ENCODE measurements around the gene USP15.

Gene USP15

DNA sequence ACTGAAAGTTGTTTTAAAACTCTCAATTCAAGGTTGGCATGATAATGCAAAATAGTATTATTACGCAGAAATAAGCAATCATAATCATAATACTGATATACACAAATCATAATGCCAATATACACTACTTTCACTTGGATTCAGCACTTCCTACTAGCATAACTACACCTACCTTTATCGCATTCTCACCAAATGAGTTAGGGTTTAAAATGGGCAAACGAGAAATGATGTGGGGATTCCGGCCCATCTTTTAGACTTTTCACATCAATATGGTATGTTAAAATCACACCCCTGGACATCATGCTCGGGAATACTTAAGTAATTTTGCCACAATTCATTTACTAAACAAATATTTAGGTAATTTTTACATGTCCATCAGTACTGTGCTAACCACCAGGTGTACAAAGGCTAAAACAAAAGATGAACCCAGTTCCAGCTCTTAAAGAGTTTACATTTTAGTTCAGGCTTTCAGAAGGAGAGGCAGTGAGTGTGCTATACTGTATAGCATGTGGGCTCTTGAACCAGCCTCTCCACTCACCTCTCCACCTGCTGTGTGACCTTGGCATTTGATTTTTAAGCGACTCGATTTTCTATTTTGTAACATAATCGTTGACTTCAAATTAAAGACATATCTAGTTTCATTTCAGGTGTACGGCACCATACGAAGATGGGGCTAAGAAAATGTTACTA lies 1.1 kb upstream of the USP15 start:
- Histone ChIP-seq H2AFZ (ENCODE audit: low read depth, low read length, severe bottlenecking) (peak overlapping the region; percentile 98), H3K4me3 (ENCODE audit: insufficient read depth, low read length, poor library complexity, severe bottlenecking) (peak overlapping the region; percentile 80), H3K9me3 (ENCODE audit: insufficient read depth, low read length) (no peaks in the 10 kb centered on the region), H3K9ac (ENCODE audit: low read length) (peak overlapping the region; percentile 91), H3K9me2 (replicated peaks; ENCODE audit: insufficient read depth, low read length) (no peaks in the 10 kb centered on the region), H3K36me3 (ENCODE audit: low read length) (0 out of 2 replicates have a peak, but pooled peaks cover 3% of the 10 kb centered on the region), H3K27me3 (ENCODE audit: low read length) (no peaks in the 10 kb centered on the region), H3F3A (ENCODE audit: insufficient read depth) (peaks cover 10% of the 10 kb centered on the region; the same call in 1 of the 2 replicates), H3K27ac (ENCODE audit: low read depth, low read length) (peak overlapping the region; percentile 82), H3K79me2 (ENCODE audit: insufficient read depth, low read length) (peaks cover 38% of the 10 kb centered on the region), H3K4me2 (ENCODE audit: low read depth, low read length, poor library complexity, severe bottlenecking) (peak overlapping the region; percentile 80), H4K20me1 (ENCODE audit: low read depth, low read length) (peaks cover 21% of the 10 kb centered on the region; the same call in 1 of the 2 replicates)
- TF ChIP-seq, protein P1, sequence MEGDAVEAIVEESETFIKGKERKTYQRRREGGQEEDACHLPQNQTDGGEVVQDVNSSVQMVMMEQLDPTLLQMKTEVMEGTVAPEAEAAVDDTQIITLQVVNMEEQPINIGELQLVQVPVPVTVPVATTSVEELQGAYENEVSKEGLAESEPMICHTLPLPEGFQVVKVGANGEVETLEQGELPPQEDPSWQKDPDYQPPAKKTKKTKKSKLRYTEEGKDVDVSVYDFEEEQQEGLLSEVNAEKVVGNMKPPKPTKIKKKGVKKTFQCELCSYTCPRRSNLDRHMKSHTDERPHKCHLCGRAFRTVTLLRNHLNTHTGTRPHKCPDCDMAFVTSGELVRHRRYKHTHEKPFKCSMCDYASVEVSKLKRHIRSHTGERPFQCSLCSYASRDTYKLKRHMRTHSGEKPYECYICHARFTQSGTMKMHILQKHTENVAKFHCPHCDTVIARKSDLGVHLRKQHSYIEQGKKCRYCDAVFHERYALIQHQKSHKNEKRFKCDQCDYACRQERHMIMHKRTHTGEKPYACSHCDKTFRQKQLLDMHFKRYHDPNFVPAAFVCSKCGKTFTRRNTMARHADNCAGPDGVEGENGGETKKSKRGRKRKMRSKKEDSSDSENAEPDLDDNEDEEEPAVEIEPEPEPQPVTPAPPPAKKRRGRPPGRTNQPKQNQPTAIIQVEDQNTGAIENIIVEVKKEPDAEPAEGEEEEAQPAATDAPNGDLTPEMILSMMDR (IDR thresholded peaks at IDR 0.05; ENCODE audit: insufficient read depth, low read length, poor library complexity, severe bottlenecking) = no peak
- TF ChIP-seq EZH2phosphoT487 (conservative IDR thresholded peaks at IDR 0.05; ENCODE audit: low read length) = no peak

DNA sequence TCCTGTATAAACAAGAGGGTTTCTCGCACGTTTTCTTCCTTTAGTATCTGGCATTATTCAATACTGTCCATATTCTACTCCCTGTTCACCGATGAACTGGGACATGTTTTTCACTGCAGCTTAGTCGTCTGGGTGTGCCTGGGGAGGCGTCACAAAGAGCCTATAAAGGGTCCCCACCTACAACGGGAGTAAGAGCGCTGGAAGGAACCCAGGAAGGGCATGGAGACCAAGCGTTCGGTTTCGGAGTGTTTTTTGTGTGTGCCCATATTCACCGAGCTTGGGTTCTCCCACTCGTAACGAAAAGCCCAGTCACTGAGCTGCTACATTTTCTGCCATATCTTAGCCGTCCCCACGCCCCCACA lies 592 bp upstream of the USP15 start:
- Histone ChIP-seq H4K20me1 (ENCODE audit: low read depth, low read length) (peaks cover 26% of the 10 kb centered on the region; the same call in 1 of the 2 replicates), H3K9me3 (ENCODE audit: insufficient read depth, low read length) (no peaks in the 10 kb centered on the region), H3K9me2 (replicated peaks; ENCODE audit: insufficient read depth, low read length) (no peaks in the 10 kb centered on the region), H3K27ac (ENCODE audit: low read depth, low read length) (peak overlapping the region; percentile 82), H3K4me2 (ENCODE audit: low read depth, low read length, poor library complexity, severe bottlenecking) (peak overlapping the region; percentile 80), H3K4me3 (ENCODE audit: insufficient read depth, low read length, poor library complexity, severe bottlenecking) (peak overlapping the region; percentile 80), H3F3A (ENCODE audit: insufficient read depth) (peaks cover 10% of the 10 kb centered on the region; the same call in 1 of the 2 replicates), H3K9ac (ENCODE audit: low read length) (peak overlapping the region; percentile 91), H3K36me3 (ENCODE audit: low read length) (0 out of 2 replicates have a peak, but pooled peaks cover 2% of the 10 kb centered on the region), H2AFZ (ENCODE audit: low read depth, low read length, severe bottlenecking) (peak overlapping the region; percentile 98), H3K27me3 (ENCODE audit: low read length) (no peaks in the 10 kb centered on the region), H3K79me2 (ENCODE audit: insufficient read depth, low read length) (peaks cover 44% of the 10 kb centered on the region)
- TF ChIP-seq, protein P1 (IDR thresholded peaks at IDR 0.05; ENCODE audit: insufficient read depth, low read length, poor library complexity, severe bottlenecking) = no peak
- TF ChIP-seq EZH2phosphoT487 (conservative IDR thresholded peaks at IDR 0.05; ENCODE audit: low read length) = no peak

DNA sequence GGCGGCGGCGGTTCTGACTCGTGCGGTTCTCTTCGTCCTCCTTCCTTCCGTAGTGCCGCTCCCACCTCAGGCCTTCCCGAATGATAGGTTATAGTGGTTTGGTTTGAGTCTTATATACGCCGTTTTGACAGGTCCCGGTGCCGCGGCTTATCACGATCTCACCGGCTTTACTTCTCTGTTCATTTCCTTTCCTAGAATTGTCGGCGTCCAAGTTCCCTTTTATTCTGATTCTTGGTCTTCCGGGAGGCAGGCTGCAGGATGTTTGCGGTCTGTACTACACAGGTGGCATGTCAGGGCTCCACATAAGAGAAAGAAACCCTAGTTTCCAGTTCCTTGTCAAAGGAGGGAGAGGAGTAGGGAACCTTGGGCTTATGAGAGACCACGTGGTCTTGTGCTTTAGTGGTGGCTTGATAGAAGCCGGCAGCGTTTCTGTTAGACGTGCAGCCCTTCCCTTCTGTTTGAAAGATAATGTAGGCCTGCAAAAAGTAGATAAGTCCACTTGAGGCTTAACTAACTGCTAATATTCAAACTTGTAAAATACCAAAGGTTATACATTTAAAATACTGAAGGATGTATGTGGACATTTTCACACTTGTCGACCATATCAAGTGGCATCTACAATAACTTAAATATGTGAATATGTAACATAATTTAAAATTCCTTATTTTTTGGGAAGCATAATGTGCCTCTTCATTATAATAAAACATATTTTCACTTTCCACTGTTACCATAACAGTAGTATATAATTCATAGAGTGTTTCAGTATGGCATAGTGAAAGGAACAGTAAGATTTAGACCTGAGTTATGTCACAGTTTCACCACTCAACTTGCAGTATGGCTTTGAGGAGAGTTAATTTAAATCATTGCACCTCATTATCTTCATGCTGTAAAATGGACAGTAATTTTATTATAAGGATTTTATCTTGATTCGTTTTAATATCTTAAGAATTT lies 804 bp downstream of the USP15 start:
- H3K36me3 ChIP-seq (ENCODE audit: low read length) = no peaks in the 10 kb centered on the region
- peak overlapping the region; percentile 91 for H3K9ac ChIP-seq (ENCODE audit: low read length)
- H3K27ac ChIP-seq (ENCODE audit: low read depth, low read length) = peak overlapping the region; percentile 82
- peaks cover 37% of the 10 kb centered on the region; the same call in 1 of the 2 replicates for H4K20me1 ChIP-seq (ENCODE audit: low read depth, low read length)
- H3F3A ChIP-seq (ENCODE audit: insufficient read depth) = peaks cover 13% of the 10 kb centered on the region; the same call in 1 of the 2 replicates
- H3K79me2 ChIP-seq (ENCODE audit: insufficient read depth, low read length) = peaks cover 57% of the 10 kb centered on the region
- H3K4me3 ChIP-seq (ENCODE audit: insufficient read depth, low read length, poor library complexity, severe bottlenecking) = peak overlapping the region; percentile 80
- no peaks in the 10 kb centered on the region for H3K27me3 ChIP-seq (ENCODE audit: low read length)
- peak overlapping the region; percentile 97 for H3K4me2 ChIP-seq (ENCODE audit: low read depth, low read length, poor library complexity, severe bottlenecking)
- no peaks in the 10 kb centered on the region for H3K9me2 ChIP-seq (replicated peaks; ENCODE audit: insufficient read depth, low read length)
- no peaks in the 10 kb centered on the region for H3K9me3 ChIP-seq (ENCODE audit: insufficient read depth, low read length)
- TF ChIP-seq, protein P1 (IDR thresholded peaks at IDR 0.05; ENCODE audit: insufficient read depth, low read length, poor library complexity, severe bottlenecking) = no peak
- TF ChIP-seq EZH2phosphoT487 (conservative IDR thresholded peaks at IDR 0.05; ENCODE audit: low read length) = no peak
- H2AFZ ChIP-seq (ENCODE audit: low read depth, low read length, severe bottlenecking) = peak overlapping the region; percentile 62
